Nephron progenitor cell (in vitro differentiated cells): ENCODE data around the gene WDR47.
"Not testable (repeated sequence)": the region's sequence is repeated elsewhere in the genome, so short reads cannot be mapped to it uniquely, and the experiment has no call there.

Source experiments
- DNase-seq: peaks from one replicate; pipeline ENCODE4 v3.0.0; 2021
- H3K27ac Mint-ChIP-seq: 2 replicates; pipeline ENCODE4 v1.8.0; 2021; ENCODE audit warnings: mild to moderate bottlenecking, moderate library complexity, mixed read lengths
- H3K27me3 Mint-ChIP-seq: 2 replicates; pipeline ENCODE4 v1.8.0; 2021; ENCODE audit warnings: mild to moderate bottlenecking, low read depth, mixed read lengths; ENCODE audit not compliant: poor library complexity
- H3K36me3 Mint-ChIP-seq: 2 replicates; pipeline ENCODE4 v1.8.0; 2021; ENCODE audit warnings: low read depth, mixed read lengths
- H3K4me1 Mint-ChIP-seq: 2 replicates; pipeline ENCODE4 v1.8.0; 2021; ENCODE audit warnings: mixed read lengths
- H3K4me3 Mint-ChIP-seq: 2 replicates; pipeline ENCODE4 v1.8.0; 2021; ENCODE audit warnings: mild to moderate bottlenecking, moderate library complexity, mixed read lengths
- H3K9me3 Mint-ChIP-seq: 2 replicates; pipeline ENCODE4 v1.8.0; 2021; ENCODE audit warnings: mild to moderate bottlenecking, moderate library complexity, mixed read lengths
- CTCF ChIP-seq: fragments of 200-600 bp; sonication (generic); IDR thresholded peaks from 2 replicates; pipeline ENCODE4 v1.5.0; 2021; ENCODE audit warnings: antibody characterized with exemption

WDR47 gene

DNA sequence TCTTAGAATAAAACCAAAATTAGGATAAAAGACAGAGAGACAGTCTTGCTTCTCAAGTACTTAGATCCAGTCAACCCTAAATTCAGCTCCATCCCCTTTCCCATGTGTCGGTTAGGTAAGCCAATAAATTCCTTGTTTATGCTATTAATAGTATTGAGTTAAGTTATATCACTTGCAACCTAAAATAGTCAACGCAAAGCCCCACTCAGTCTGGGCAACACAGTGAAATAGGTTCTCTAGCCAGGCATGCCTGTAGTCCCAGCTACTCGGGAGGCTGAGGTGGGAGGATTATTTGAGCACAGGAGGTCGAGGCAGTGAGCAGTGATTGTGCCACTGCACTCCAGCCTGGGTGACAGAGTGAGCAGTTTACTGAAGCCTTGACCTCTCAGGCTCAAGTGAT, 19.3 kb upstream of the WDR47 start:
- H3K9me3 Mint-ChIP-seq = no peaks in the 10 kb centered on the region
- no peak overlapping the region for H3K27ac Mint-ChIP-seq
- H3K4me1 Mint-ChIP-seq = no peaks in the 10 kb centered on the region
- DNase-seq = no peak
- no peak for TF ChIP-seq CTCF
- no peak overlapping the region for H3K4me3 Mint-ChIP-seq
- H3K27me3 Mint-ChIP-seq = peaks cover 13% of the 10 kb centered on the region
- H3K36me3 Mint-ChIP-seq = peaks cover 21% of the 10 kb centered on the region

- no peak overlapping the region for H3K27ac Mint-ChIP-seq
- no peaks in the 10 kb centered on the region for H3K9me3 Mint-ChIP-seq
- DNase-seq = no peak
- H3K4me1 Mint-ChIP-seq = no peaks in the 10 kb centered on the region
- no peak overlapping the region for H3K4me3 Mint-ChIP-seq
- peaks cover 18% of the 10 kb centered on the region for H3K27me3 Mint-ChIP-seq
- TF ChIP-seq CTCF = no peak
- peaks cover 17% of the 10 kb centered on the region for H3K36me3 Mint-ChIP-seq
These were observed 18.8 kb upstream of the WDR47 start for GRCh38 chr1:109060707-109061106.

GRCh38 chr1:109059026-109059425, 17.1 kb upstream of the WDR47 start:
- Mint-ChIP-seq H3K36me3 (peaks cover 3% of the 10 kb centered on the region), H3K27me3 (peaks cover 18% of the 10 kb centered on the region), H3K27ac (no peak overlapping the region), H3K9me3 (no peaks in the 10 kb centered on the region), H3K4me3 (no peak overlapping the region), H3K4me1 (no peaks in the 10 kb centered on the region)
- no peak for TF ChIP-seq CTCF
- DNase-seq = no peak

DNA sequence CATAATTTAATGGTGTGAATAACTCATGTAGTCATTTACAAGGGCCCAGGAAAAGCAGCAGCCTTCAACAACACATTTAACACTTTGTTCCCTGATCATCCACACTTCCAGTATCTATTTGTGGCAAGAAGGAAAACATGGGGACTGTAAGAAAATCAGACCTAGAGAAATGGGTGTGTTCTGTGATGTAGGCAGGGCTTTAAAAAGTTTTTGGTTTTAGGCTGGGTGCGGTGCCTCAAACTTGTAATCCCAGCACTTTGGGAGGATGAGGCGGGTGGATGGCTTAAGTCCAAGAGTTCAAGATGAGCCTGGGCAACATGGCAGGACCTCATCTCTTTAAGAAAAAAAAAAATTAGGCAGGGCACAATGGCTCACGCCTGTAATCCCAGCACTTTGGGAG, 14.2 kb upstream of the WDR47 start:
- H3K4me1 Mint-ChIP-seq = no peaks in the 10 kb centered on the region
- TF ChIP-seq CTCF = no peak
- H3K36me3 Mint-ChIP-seq = no peaks in the 10 kb centered on the region
- no peak for DNase-seq
- no peak overlapping the region for H3K4me3 Mint-ChIP-seq
- H3K9me3 Mint-ChIP-seq = peaks cover 4% of the 10 kb centered on the region
- no peak overlapping the region for H3K27ac Mint-ChIP-seq
- H3K27me3 Mint-ChIP-seq = peaks cover 23% of the 10 kb centered on the region

- not testable (repeated sequence) for H3K36me3 Mint-ChIP-seq, H3K4me1 Mint-ChIP-seq, H3K4me3 Mint-ChIP-seq, H3K27ac Mint-ChIP-seq, DNase-seq, H3K9me3 Mint-ChIP-seq
- H3K27me3 Mint-ChIP-seq = peaks cover 33% of the 10 kb centered on the region
These were observed 10.2 kb upstream of the WDR47 start for GRCh38 chr1:109052145-109052544.

DNA sequence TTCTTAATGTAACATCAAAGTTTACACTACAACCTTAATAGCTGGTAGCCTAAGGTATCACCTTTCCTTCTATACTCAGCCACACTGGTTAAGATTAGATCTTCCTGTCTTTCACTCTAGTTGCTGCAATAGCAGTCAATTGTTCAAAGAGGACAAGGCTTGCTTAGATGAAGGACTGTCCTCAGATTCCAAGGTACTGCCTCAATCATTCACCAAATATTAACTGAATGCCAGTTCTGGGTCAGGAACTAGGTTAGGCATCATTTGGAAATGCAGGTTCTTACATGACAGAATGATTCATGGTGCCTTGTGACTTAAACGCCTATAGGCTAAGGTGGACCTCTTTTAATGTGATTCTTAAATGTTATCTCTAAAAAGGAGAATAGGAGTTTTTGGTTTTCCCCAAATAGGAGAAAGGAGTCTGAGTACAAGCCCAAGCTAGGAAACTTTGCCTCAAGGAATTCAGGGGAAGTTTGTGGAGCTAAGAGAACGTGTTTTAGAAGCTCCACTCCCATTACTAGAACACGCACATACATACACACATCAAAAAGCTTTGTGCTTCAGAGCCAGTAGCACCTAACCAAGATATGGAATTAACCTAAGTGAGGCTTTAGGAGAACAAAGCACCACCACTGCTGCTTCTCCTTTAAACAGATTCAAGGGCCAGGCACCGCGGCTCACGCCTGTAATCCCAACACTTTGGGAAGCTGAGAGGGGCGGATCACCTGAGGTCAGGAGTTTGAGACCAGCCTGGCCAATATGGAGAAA, 8.5 kb upstream of the WDR47 start:
- Mint-ChIP-seq H3K4me3 (no peak overlapping the region), H3K4me1 (no peaks in the 10 kb centered on the region), H3K36me3 (no peaks in the 10 kb centered on the region), H3K27me3 (peaks cover 38% of the 10 kb centered on the region), H3K27ac (no peak overlapping the region), H3K9me3 (peaks cover 4% of the 10 kb centered on the region)
- DNase-seq = no peak
- no peak for TF ChIP-seq CTCF
